Pancreas (tissue), 10 donors: ENCODE data around the gene MYO5C. TPM values are rescaled to one million over a fixed set of nuclear protein-coding genes. Genes with fewer than 3 reads are reported as not detected.

Source experiments
- ATAC-seq, 4 donors: fragments of 200-7000 bp; cut with Tn5 transposase; one replicate each; pipeline versions ENCODE4 v1.8.0 to v1.9.1; 2020; ENCODE audit warnings: mild to moderate bottlenecking in 4 of 4, moderate library complexity in 4 of 4
- DNase-seq, 6 donors: peaks; one replicate each; pipeline ENCODE4 v3.0.0-alpha.2; 2020
- FAIRE-seq: peaks from 2 replicates; lab custom pipeline; 2012; peaks lifted over from hg19 to GRCh38; lab: Jason Lieb, UNC
- H3K27ac ChIP-seq, 4 donors: fragments of 200-600 bp; sonication (generic); 1 replicate in 3 of 4; 2 replicates in 1 of 4; pipeline versions ENCODE4 v1.5.0 to v1.8.0; 2020
- H3K27me3 ChIP-seq, 4 donors: fragments of 200-600 bp; one replicate each; pipeline ENCODE4 v1.8.0; 2021
- H3K36me3 ChIP-seq, 3 donors: fragments of 200-600 bp; sonication (generic) in 1 of 3; one replicate each; pipeline versions ENCODE4 v1.5.0 to v1.8.0; 2020 to 2021
- H3K4me1 ChIP-seq, 3 donors: fragments of 200-600 bp; one replicate each; pipeline ENCODE4 v1.8.0; 2021
- H3K4me3 ChIP-seq, 4 donors: fragments of 200-600 bp; sonication (generic) in 2 of 4; one replicate each; pipeline versions ENCODE4 v1.5.0 to v1.8.0; 2020 to 2021
- H3K9me3 ChIP-seq, 4 donors: fragments of 200-600 bp; one replicate each; pipeline ENCODE4 v1.8.0; 2021
- WGBS, 2 donors: extraction: QIAGEN DNeasy Blood & Tissue Kit; methylation state at CpG; one replicate each; pipeline ENCODE4 v1.1.7; 2013; 5-methylcytosine and 5-hydroxymethylcytosine counted together
- intact Hi-C, 3 donors: fragments of 100-400 bp; cut with DNase I; formaldehyde crosslinking; loops; one replicate each; pipeline versions ENCODE4 v1.11.1 to v1.14.2; 2022
- polyA plus RNA-seq, 2 donors: library from polyadenylated mRNA; stranded (reverse); fragments of 200-250 nt; gene quantifications; one replicate each; pipeline ENCODE4 v1.2.3, GENCODE V29; 2013
- total RNA-seq, 6 donors: library from RNA; stranded (reverse); fragmentation: NEBNext Ultra II Directional in 4 of 6; extraction: Animal tissue kit (Norgen Biotek cat#: 25700) in 4 of 6; gene quantifications; one replicate each; pipeline versions ENCODE4 v1.2.1 to v1.2.4, GENCODE V29; 2021 to 2023
- TF ChIP-seq, protein P1 (sequence below), 4 donors: fragments of 200-600 bp; sonication (generic) in 3 of 4; IDR thresholded peaks; one replicate each; pipeline versions ENCODE4 v1.5.0 to v1.8.0; 2021; ENCODE audit warnings: antibody characterized with exemption in 4 of 4
- donor health status: healthy with polysubstance abuse.
- donor health status: DM: no; HTN: no; CAD: no; lungs with moderate emphysema.
- donor health status: DM: no; HTN: no; CAD: no.
- donor health status: control.
- donor health status: control.
- donor health status: Bipolar disorder and iron deficiency.
- donor health status: DM: yes; HTN: yes; CAD: no.
- donor health status: DM: no; HTN: no; CAD: no.
- donor health status: DM: no; HTN: no; CAD: no.
- donor health status: DM: yes; HTN: yes; CAD: no.

MYO5C gene
- total and polyA plus RNA-seq, 8 donors, result 12.7 to 52.7 (median 39.2) TPM

DNA sequence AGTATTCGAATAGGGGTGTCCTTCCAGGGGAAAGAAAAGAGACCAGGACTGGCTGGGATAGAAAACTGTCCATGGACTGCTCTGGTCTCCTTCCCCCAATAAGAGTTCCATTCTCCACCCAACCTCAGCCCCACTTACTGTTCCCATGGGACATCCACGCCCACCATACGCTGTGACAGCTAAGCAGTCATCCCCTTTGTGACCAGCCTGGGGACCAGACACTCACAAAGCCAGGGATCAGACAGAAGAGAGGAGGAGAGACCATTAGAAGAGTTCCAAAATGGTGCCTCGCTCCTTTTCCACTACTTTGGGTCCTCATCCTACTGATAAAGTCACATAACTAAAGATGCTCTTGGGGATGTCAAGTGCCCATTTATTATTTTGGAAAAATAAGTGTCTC is 76.8 kb downstream of the MYO5C start:
- 83 to 92% methylated on average over 4 of the region's 4 CpGs for WGBS, 2 donors
- no peak overlapping the region for H3K27ac ChIP-seq
- FAIRE-seq, result no peak

GRCh38 chr15:52218371-52218770 is 77.2 kb downstream of the MYO5C start:
- intact Hi-C loops, result no loop called here
- Histone ChIP-seq H3K4me1 (no peaks in the 10 kb centered on the region), H3K9me3 (no peaks in the 10 kb centered on the region), H3K27me3 (no peaks in the 10 kb centered on the region), H3K4me3 (no peak overlapping the region), H3K36me3 (peaks cover 3 to 86% (median 24%) of the 10 kb centered on the region in 3 donors), H3K27ac (no peak overlapping the region)
- DNase-seq (no peak), ATAC-seq (no peak), FAIRE-seq (no peak)
- 89 to 95% methylated on average over 3 of the region's 3 CpGs for WGBS, 2 donors
- TF ChIP-seq, protein P1, sequence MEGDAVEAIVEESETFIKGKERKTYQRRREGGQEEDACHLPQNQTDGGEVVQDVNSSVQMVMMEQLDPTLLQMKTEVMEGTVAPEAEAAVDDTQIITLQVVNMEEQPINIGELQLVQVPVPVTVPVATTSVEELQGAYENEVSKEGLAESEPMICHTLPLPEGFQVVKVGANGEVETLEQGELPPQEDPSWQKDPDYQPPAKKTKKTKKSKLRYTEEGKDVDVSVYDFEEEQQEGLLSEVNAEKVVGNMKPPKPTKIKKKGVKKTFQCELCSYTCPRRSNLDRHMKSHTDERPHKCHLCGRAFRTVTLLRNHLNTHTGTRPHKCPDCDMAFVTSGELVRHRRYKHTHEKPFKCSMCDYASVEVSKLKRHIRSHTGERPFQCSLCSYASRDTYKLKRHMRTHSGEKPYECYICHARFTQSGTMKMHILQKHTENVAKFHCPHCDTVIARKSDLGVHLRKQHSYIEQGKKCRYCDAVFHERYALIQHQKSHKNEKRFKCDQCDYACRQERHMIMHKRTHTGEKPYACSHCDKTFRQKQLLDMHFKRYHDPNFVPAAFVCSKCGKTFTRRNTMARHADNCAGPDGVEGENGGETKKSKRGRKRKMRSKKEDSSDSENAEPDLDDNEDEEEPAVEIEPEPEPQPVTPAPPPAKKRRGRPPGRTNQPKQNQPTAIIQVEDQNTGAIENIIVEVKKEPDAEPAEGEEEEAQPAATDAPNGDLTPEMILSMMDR (IDR thresholded peaks at IDR 0.05), result no peak

More for the DNA sequence above, 76.8 kb downstream of the MYO5C start:
- no peaks in the 10 kb centered on the region for H3K9me3 ChIP-seq
- TF ChIP-seq, protein P1 (IDR thresholded peaks at IDR 0.05), result no peak
- H3K36me3 ChIP-seq, result peaks cover 3 to 86% (median 24%) of the 10 kb centered on the region in 3 donors
- no peak overlapping the region for H3K4me3 ChIP-seq
- no peaks in the 10 kb centered on the region for H3K27me3 ChIP-seq
- H3K4me1 ChIP-seq, result no peaks in the 10 kb centered on the region
- DNase-seq, result no peak
- ATAC-seq, result no peak
- intact Hi-C loops, result no loop called here

DNA sequence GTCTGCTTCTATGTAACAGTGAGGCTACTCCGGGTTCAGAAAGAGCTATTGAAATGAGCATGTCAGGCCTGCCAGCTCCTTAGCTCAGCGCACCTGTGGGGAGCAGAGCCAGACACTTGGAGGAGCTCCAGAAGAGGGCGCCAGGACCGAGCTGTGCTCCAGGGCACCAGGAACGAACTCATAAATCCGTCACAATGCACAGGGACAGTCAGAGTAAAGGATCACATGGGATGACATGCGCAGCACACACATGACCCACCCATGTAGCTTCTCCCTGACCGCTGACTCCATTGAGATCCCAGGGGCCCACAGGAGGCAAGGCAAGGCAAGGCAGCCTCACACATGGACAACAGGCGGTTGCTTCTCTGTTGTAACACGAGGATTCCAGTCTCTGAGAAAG is 78.4 kb downstream of the MYO5C start:
- no peaks in the 10 kb centered on the region for H3K9me3 ChIP-seq
- ATAC-seq, result peak; percentile 56 to 81 (median 74)
- 63 to 64% methylated on average over 10 of the region's 10 CpGs for WGBS, 2 donors
- peak in 3 of 6 donors; percentile 26 to 63 (median 44) for DNase-seq
- intact Hi-C loops, result no loop called here
- no peaks in the 10 kb centered on the region for H3K27me3 ChIP-seq
- H3K27ac ChIP-seq, result no peak overlapping the region
- no peak for FAIRE-seq
- TF ChIP-seq, protein P1 (IDR thresholded peaks at IDR 0.05), result no peak
- peaks cover 7 to 87% (median 30%) of the 10 kb centered on the region in 3 donors for H3K36me3 ChIP-seq
- H3K4me3 ChIP-seq, result no peak overlapping the region
- H3K4me1 ChIP-seq, result no peaks in the 10 kb centered on the region

GRCh38 chr15:52214553-52214952 is 81.1 kb downstream of the MYO5C start:
- FAIRE-seq (no peak), ATAC-seq (no peak), DNase-seq (no peak)
- Histone ChIP-seq H3K4me3 (no peak overlapping the region), H3K36me3 (peaks cover 4 to 86% (median 34%) of the 10 kb centered on the region in 3 donors), H3K4me1 (no peaks in the 10 kb centered on the region), H3K9me3 (no peaks in the 10 kb centered on the region), H3K27ac (no peak overlapping the region), H3K27me3 (no peaks in the 10 kb centered on the region)
- TF ChIP-seq, protein P1 (IDR thresholded peaks at IDR 0.05), result no peak
- intact Hi-C loops, result no loop called here
- WGBS, 2 donors, result 74 to 80% methylated on average over 1 of the region's 1 CpG

- TF ChIP-seq, protein P1 (IDR thresholded peaks at IDR 0.05), result no peak
- intact Hi-C loops, result no loop called here
- FAIRE-seq (no peak), ATAC-seq (no peak), DNase-seq (no peak)
- 58 to 77% methylated on average over 3 of the region's 3 CpGs for WGBS, 2 donors
- Histone ChIP-seq H3K9me3 (no peaks in the 10 kb centered on the region), H3K4me1 (no peaks in the 10 kb centered on the region), H3K36me3 (peaks cover 4 to 85% (median 29%) of the 10 kb centered on the region in 3 donors), H3K4me3 (no peak overlapping the region), H3K27me3 (no peaks in the 10 kb centered on the region), H3K27ac (no peak overlapping the region)
Measured at GRCh38 chr15:52213206-52213605, 82.4 kb downstream of the MYO5C start.
